Measurements from ENCODE around the gene IGF2BP1.

Gene IGF2BP1

GRCh38 chr17:48997103-48997826 lies at the start of gene IGF2BP1:
TSS of gene IGF2BP1 (plus strand) at chr17:48997385. CDS start at chr17:48997746, 361 bp downstream.
- no peak for DNase-seq

GRCh38 chr17:48951572-48951971 lies 45.6 kb upstream of the IGF2BP1 start:
- DNase-seq, result no peak

GRCh38 chr17:48952904-48953303 lies 44.3 kb upstream of the IGF2BP1 start:
- no peak for DNase-seq

- no peak for DNase-seq
These were observed 42.9 kb upstream of the IGF2BP1 start for GRCh38 chr17:48954300-48954755.

- no peak for DNase-seq
These were observed 36.2 kb upstream of the IGF2BP1 start for GRCh38 chr17:48960834-48961515.

- no peak for DNase-seq
These were observed 35.5 kb upstream of the IGF2BP1 start for GRCh38 chr17:48961516-48962233.

- no peak for DNase-seq
These were observed 27.0 kb upstream of the IGF2BP1 start for GRCh38 chr17:48970224-48970623.

- no peak for DNase-seq
These were observed 26.1 kb upstream of the IGF2BP1 start for GRCh38 chr17:48970865-48971687.

- no peak for DNase-seq
These were observed 24.5 kb upstream of the IGF2BP1 start for GRCh38 chr17:48972749-48973097.

GRCh38 chr17:48973806-48974205 lies 23.4 kb upstream of the IGF2BP1 start:
- DNase-seq, result no peak

GRCh38 chr17:48981927-48982539 lies 15.2 kb upstream of the IGF2BP1 start:
- DNase-seq, result no peak

- no peak for DNase-seq
These were observed 11.5 kb upstream of the IGF2BP1 start for GRCh38 chr17:48985436-48986245.

- no peak for DNase-seq
These were observed 8.1 kb upstream of the IGF2BP1 start for GRCh38 chr17:48989100-48989499.

GRCh38 chr17:48990882-48991357 lies 6.3 kb upstream of the IGF2BP1 start:
- no peak for DNase-seq

GRCh38 chr17:48992444-48992843 lies 4.7 kb upstream of the IGF2BP1 start:
- DNase-seq, result no peak

GRCh38 chr17:48993305-48993704 lies 3.9 kb upstream of the IGF2BP1 start:
- DNase-seq, result no peak

GRCh38 chr17:48993951-48994350 lies 3.2 kb upstream of the IGF2BP1 start:
- DNase-seq, result no peak

GRCh38 chr17:48994549-48995303 lies 2.5 kb upstream of the IGF2BP1 start:
- no peak for DNase-seq

GRCh38 chr17:48995304-48995973 lies 1.7 kb upstream of the IGF2BP1 start:
- no peak for DNase-seq
